Mesendoderm (in vitro differentiated cells): ENCODE data around the gene OR8D4.

Source experiments
- DNase-seq: peaks from one replicate; pipeline ENCODE4 v3.0.0; 2013
- H2AK5ac ChIP-seq: 2 replicates; pipeline ENCODE4 v1.6.1; 2013; ENCODE audit warnings: low read length, inconsistent platforms
- H2BK120ac ChIP-seq: 2 replicates; pipeline ENCODE4 v1.6.1; 2013; ENCODE audit warnings: low read depth, mild to moderate bottlenecking, low read length, moderate library complexity, mixed read lengths
- H2BK15ac ChIP-seq: replicated peaks from 2 replicates; pipeline ENCODE4 v1.6.1; 2013; ENCODE audit warnings: low read depth, mild to moderate bottlenecking, moderate library complexity
- H2BK5ac ChIP-seq: 2 replicates; pipeline ENCODE4 v1.6.1; 2013; ENCODE audit warnings: low read length, inconsistent platforms
- H3K18ac ChIP-seq: 2 replicates; pipeline ENCODE4 v1.6.1; 2013; ENCODE audit warnings: mild to moderate bottlenecking, low read length, mixed read lengths
- H3K23ac ChIP-seq: one replicate; pipeline ENCODE4 v1.6.1; 2013; ENCODE audit warnings: low read length
- H3K27ac ChIP-seq: 2 replicates; pipeline ENCODE4 v1.5.1; 2013; ENCODE audit warnings: low read depth, mild to moderate bottlenecking, inconsistent platforms, low read length, moderate library complexity
- H3K27me3 ChIP-seq: 2 replicates; pipeline ENCODE4 v1.6.1; 2013; ENCODE audit warnings: low read length, control low read depth, mild to moderate bottlenecking, inconsistent platforms; ENCODE audit not compliant: insufficient read depth, poor library complexity
- H3K36me3 ChIP-seq: 2 replicates; pipeline ENCODE4 v1.6.1; 2013; ENCODE audit warnings: low read length, inconsistent platforms; ENCODE audit not compliant: control insufficient read depth, insufficient read depth
- H3K4ac ChIP-seq: one replicate; pipeline ENCODE4 v1.6.1; 2013; ENCODE audit warnings: low read depth, mild to moderate bottlenecking, low read length, moderate library complexity
- H3K4me1 ChIP-seq: 2 replicates; pipeline ENCODE4 v1.6.1; 2013; ENCODE audit warnings: low read depth, low read length, inconsistent platforms; ENCODE audit not compliant: control insufficient read depth
- H3K4me2 ChIP-seq: 2 replicates; pipeline ENCODE4 v1.6.1; 2013; ENCODE audit warnings: low read length
- H3K4me3 ChIP-seq: 2 replicates; pipeline ENCODE4 v1.5.1; 2013; ENCODE audit warnings: mild to moderate bottlenecking, low read length
- H3K56ac ChIP-seq: one replicate; pipeline ENCODE4 v1.6.1; 2013; ENCODE audit warnings: low read length
- H3K79me1 ChIP-seq: 2 replicates; pipeline ENCODE4 v1.6.1; 2013; ENCODE audit warnings: low read length, inconsistent platforms
- H3K79me2 ChIP-seq: 2 replicates; pipeline ENCODE4 v1.6.1; 2013; ENCODE audit warnings: mild to moderate bottlenecking, low read length; ENCODE audit not compliant: control insufficient read depth, insufficient read depth
- H3K9ac ChIP-seq: 2 replicates; pipeline ENCODE4 v1.6.1; 2013; ENCODE audit warnings: low read length, inconsistent platforms
- H4K5ac ChIP-seq: one replicate; pipeline ENCODE4 v1.6.1; 2013; ENCODE audit warnings: low read length
- H4K8ac ChIP-seq: one replicate; pipeline ENCODE4 v1.6.1; 2013; ENCODE audit warnings: low read depth, mild to moderate bottlenecking, control low read depth, low read length, moderate library complexity
- WGBS: extraction: QIAGEN DNeasy Blood & Tissue Kit; methylation state at CpG from one replicate; pipeline ENCODE4 v1.1.7; 2013; ENCODE audit warnings: low lambda C conversion rate, missing lambda C conversion rate; ENCODE audit not compliant: insufficient coverage; ENCODE audit errors: extremely low coverage; 5-methylcytosine and 5-hydroxymethylcytosine counted together

OR8D4 gene

GRCh38 chr11:123904932-123905331 is 3.0 kb downstream of the OR8D4 start:
- H2AK5ac ChIP-seq, result no peak overlapping the region
- H2BK15ac ChIP-seq, result no peak overlapping the region
- no peaks in the 10 kb centered on the region for H3K79me2 ChIP-seq
- H4K8ac ChIP-seq, result no peak overlapping the region
- H3K4me2 ChIP-seq, result no peak overlapping the region
- WGBS, result no CpG with 5 or more reads among the region's 3 CpGs
- H3K9ac ChIP-seq, result no peak overlapping the region
- no peak overlapping the region for H3K27ac ChIP-seq
- no peak overlapping the region for H3K4me3 ChIP-seq
- no peaks in the 10 kb centered on the region for H3K36me3 ChIP-seq
- H3K4ac ChIP-seq, result no peak overlapping the region
- peaks cover 2% of the 10 kb centered on the region for H3K4me1 ChIP-seq
- no peak overlapping the region for H2BK120ac ChIP-seq
- H2BK5ac ChIP-seq, result no peak overlapping the region
- no peak for DNase-seq
- no peaks in the 10 kb centered on the region for H3K79me1 ChIP-seq
- no peaks in the 10 kb centered on the region for H3K27me3 ChIP-seq
- H3K18ac ChIP-seq, result no peak overlapping the region
- no peak overlapping the region for H4K5ac ChIP-seq
- no peak overlapping the region for H3K23ac ChIP-seq
- no peak overlapping the region for H3K56ac ChIP-seq

- Histone ChIP-seq H3K4me3 (no peak overlapping the region), H3K4ac (no peak overlapping the region)
- no CpG with 5 or more reads among the region's 3 CpGs for WGBS
These were observed 3.9 kb downstream of the OR8D4 start for GRCh38 chr11:123905826-123906225.

DNA sequence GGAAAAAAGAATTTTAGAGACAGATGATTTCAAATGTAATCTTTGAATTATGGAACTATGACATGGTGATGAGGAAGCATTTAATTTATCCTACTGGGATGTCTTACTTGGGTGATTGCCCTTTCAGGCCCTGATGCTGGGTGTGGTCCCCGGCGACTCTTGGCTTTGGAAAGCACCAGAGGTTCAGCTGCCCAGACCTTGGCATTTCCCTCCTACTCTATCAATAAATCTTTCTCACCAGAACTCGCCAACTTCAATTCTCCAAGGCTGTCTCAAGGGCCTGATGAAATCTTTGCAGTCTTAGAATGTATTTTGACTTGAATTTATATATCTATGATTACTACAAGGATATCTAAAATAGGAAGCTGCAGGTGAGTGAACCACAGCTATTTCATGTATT is 19.0 kb downstream of the OR8D4 start:
- H4K8ac ChIP-seq, result no peak overlapping the region
- H2BK15ac ChIP-seq, result no peak overlapping the region
- no peaks in the 10 kb centered on the region for H3K27me3 ChIP-seq
- H3K79me2 ChIP-seq, result no peaks in the 10 kb centered on the region
- no peak overlapping the region for H4K5ac ChIP-seq
- H2BK5ac ChIP-seq, result no peak overlapping the region
- no peaks in the 10 kb centered on the region for H3K36me3 ChIP-seq
- no peak overlapping the region for H3K4me3 ChIP-seq
- no peak overlapping the region for H3K4me2 ChIP-seq
- H3K27ac ChIP-seq, result no peak overlapping the region
- no peaks in the 10 kb centered on the region for H3K4me1 ChIP-seq
- WGBS, result no CpG with 5 or more reads among the region's 3 CpGs
- H3K56ac ChIP-seq, result no peak overlapping the region
- no peak overlapping the region for H3K4ac ChIP-seq
- H2BK120ac ChIP-seq, result no peak overlapping the region
- no peak overlapping the region for H3K18ac ChIP-seq
- no peak overlapping the region for H2AK5ac ChIP-seq
- no peak overlapping the region for H3K9ac ChIP-seq
- H3K79me1 ChIP-seq, result no peaks in the 10 kb centered on the region
- no peak overlapping the region for H3K23ac ChIP-seq
- no peak for DNase-seq

More at GRCh38 chr11:123905826-123906225, 3.9 kb downstream of the OR8D4 start:
- Histone ChIP-seq H3K79me2 (no peaks in the 10 kb centered on the region), H2BK120ac (no peak overlapping the region), H3K23ac (no peak overlapping the region), H2AK5ac (no peak overlapping the region), H3K4me1 (peaks cover 2% of the 10 kb centered on the region), H3K27me3 (no peaks in the 10 kb centered on the region), H3K79me1 (no peaks in the 10 kb centered on the region), H3K36me3 (no peaks in the 10 kb centered on the region), H2BK15ac (no peak overlapping the region), H2BK5ac (no peak overlapping the region), H3K9ac (no peak overlapping the region), H3K4me2 (no peak overlapping the region), H4K5ac (no peak overlapping the region), H3K18ac (no peak overlapping the region), H3K56ac (no peak overlapping the region), H4K8ac (no peak overlapping the region), H3K27ac (no peak overlapping the region)
- no peak for DNase-seq

- H3K36me3 ChIP-seq, result no peaks in the 10 kb centered on the region
- H3K4ac ChIP-seq, result no peak overlapping the region
- WGBS, result no CpG with 5 or more reads among the region's 1 CpG
- no peak overlapping the region for H3K4me2 ChIP-seq
- no peaks in the 10 kb centered on the region for H3K79me1 ChIP-seq
- H3K4me1 ChIP-seq, result no peaks in the 10 kb centered on the region
- no peak overlapping the region for H3K27ac ChIP-seq
- DNase-seq, result no peak
- no peaks in the 10 kb centered on the region for H3K27me3 ChIP-seq
- H4K8ac ChIP-seq, result no peak overlapping the region
- H3K23ac ChIP-seq, result no peak overlapping the region
- H3K79me2 ChIP-seq, result no peaks in the 10 kb centered on the region
- H3K9ac ChIP-seq, result no peak overlapping the region
- H3K4me3 ChIP-seq, result no peak overlapping the region
- no peak overlapping the region for H2AK5ac ChIP-seq
- no peak overlapping the region for H2BK5ac ChIP-seq
- no peak overlapping the region for H2BK120ac ChIP-seq
- H3K56ac ChIP-seq, result no peak overlapping the region
- H2BK15ac ChIP-seq, result no peak overlapping the region
- H3K18ac ChIP-seq, result no peak overlapping the region
- no peak overlapping the region for H4K5ac ChIP-seq
These were observed 22.1 kb downstream of the OR8D4 start for GRCh38 chr11:123924027-123924426.

GRCh38 chr11:123939317-123939716 is 37.4 kb downstream of the OR8D4 start, which contains the start of gene OR4D5:
TSS of gene OR4D5 (plus strand) at chr11:123939617. CDS start at chr11:123939617, 0 bp downstream.
- Histone ChIP-seq H3K18ac (no peak within 1 kb of the TSS), H3K36me3 (no peaks in the 10 kb centered on the region)

GRCh38 chr11:123942413-123942812 is 40.4 kb downstream of the OR8D4 start:
- no peak overlapping the region for H3K23ac ChIP-seq
- no peak overlapping the region for H3K4me2 ChIP-seq
- WGBS, result no CpG with 5 or more reads among the region's 4 CpGs
- no peaks in the 10 kb centered on the region for H3K79me1 ChIP-seq
- H3K27me3 ChIP-seq, result no peaks in the 10 kb centered on the region
- no peak for DNase-seq
- H3K9ac ChIP-seq, result no peak overlapping the region
- H3K4me1 ChIP-seq, result no peaks in the 10 kb centered on the region
- H2AK5ac ChIP-seq, result no peak overlapping the region
- H3K56ac ChIP-seq, result no peak overlapping the region
- no peak overlapping the region for H4K5ac ChIP-seq
- no peak overlapping the region for H2BK15ac ChIP-seq
- no peaks in the 10 kb centered on the region for H3K79me2 ChIP-seq
- H3K36me3 ChIP-seq, result no peaks in the 10 kb centered on the region
- H4K8ac ChIP-seq, result no peak overlapping the region
- H2BK120ac ChIP-seq, result no peak overlapping the region
- no peak overlapping the region for H3K4me3 ChIP-seq
- H3K18ac ChIP-seq, result no peak overlapping the region
- H3K4ac ChIP-seq, result no peak overlapping the region
- no peak overlapping the region for H3K27ac ChIP-seq
- H2BK5ac ChIP-seq, result no peak overlapping the region

More at GRCh38 chr11:123939317-123939716, 37.4 kb downstream of the OR8D4 start, which contains the start of gene OR4D5:
- Histone ChIP-seq H2AK5ac (no peak within 1 kb of the TSS), H2BK15ac (no peak within 1 kb of the TSS), H3K9ac (no peak within 1 kb of the TSS), H3K4me1 (no peaks in the 10 kb centered on the region), H3K79me1 (no peaks in the 10 kb centered on the region), H3K27ac (no peak within 1 kb of the TSS), H3K56ac (no peak within 1 kb of the TSS), H3K4me3 (no peak within 1 kb of the TSS), H2BK5ac (no peak within 1 kb of the TSS), H3K27me3 (no peaks in the 10 kb centered on the region), H3K4me2 (no peak within 1 kb of the TSS), H3K23ac (no peak within 1 kb of the TSS), H3K4ac (no peak within 1 kb of the TSS), H2BK120ac (no peak within 1 kb of the TSS), H3K79me2 (no peaks in the 10 kb centered on the region), H4K5ac (no peak within 1 kb of the TSS), H4K8ac (no peak within 1 kb of the TSS)
- no CpG with 5 or more reads among the region's 1 CpG for WGBS
- no peak for DNase-seq
